Vagina (tissue), 2 donors: ENCODE measurements around the gene GTPBP4.

Source experiments
- CTCF ChIP-seq, 3 experiments: fragments of 450-650 bp in 2 of 3; fragments of 200-600 bp in 1 of 3; sonication (generic) in 1 of 3; IDR thresholded peaks; one replicate each; pipeline ENCODE4 v1.5.1; 2017 to 2019; ENCODE audit warnings: antibody characterized with exemption in 3 of 3, mild to moderate bottlenecking in 2 of 3, moderate library complexity in 2 of 3
- POLR2A ChIP-seq, 2 donors: fragments of 450-650 bp; IDR thresholded peaks; one replicate each; pipeline ENCODE4 v1.6.1; 2017; ENCODE audit warnings: antibody characterized with exemption in 2 of 2, mild to moderate bottlenecking in 2 of 2, moderate library complexity in 2 of 2
- POLR2AphosphoS5 ChIP-seq, 2 donors: sonication (generic); formaldehyde crosslinking; IDR thresholded peaks; one replicate each; pipeline ENCODE4 v1.9.0; 2017; ENCODE audit warnings: antibody characterized with exemption in 2 of 2, mild to moderate bottlenecking in 2 of 2, low read depth in 1 of 2; ENCODE audit not compliant: insufficient read depth in 1 of 2

GRCh38 chr10:943334-944033 lies 44.8 kb upstream of the GTPBP4 start:
- TF ChIP-seq POLR2A (IDR thresholded peaks at IDR 0.05) (no peak), CTCF (IDR thresholded peaks at IDR 0.05) (no peak), POLR2AphosphoS5 (IDR thresholded peaks at IDR 0.05; ENCODE audit: insufficient read depth in 1 of 2, low read depth in 1 of 2) (no peak)
